WTC11 (cell line): ENCODE data around the gene TMEM150A. TPM values are rescaled to one million over a fixed set of nuclear protein-coding genes. Genes with fewer than 3 reads are reported as not detected.

Experiments
- ATAC-seq: fragments of 200-7000 bp; cut with Tn5 transposase; 2 replicates; pipeline ENCODE4 v1.10.0; 2021; ENCODE audit warnings: mild to moderate bottlenecking, moderate library complexity
- CTCF ChIA-PET: fragments of 300-600 bp; sonication (Branson Sonifier 250); formaldehyde crosslinking; loops from one replicate; lab custom pipeline; 2021; ENCODE audit warnings: antibody characterized with exemption; lab: Charles Lee
- POLR2A ChIA-PET: fragments of 350-600 bp; sonication (Branson Sonifier 250); formaldehyde crosslinking; loops from one replicate; lab custom pipeline; 2021; ENCODE audit warnings: antibody characterized with exemption; lab: Charles Lee
- DNase-seq: peaks from one replicate; pipeline ENCODE4 v3.0.0; 2021; ENCODE audit warnings: low spot score
- H3K27ac Mint-ChIP-seq: 2 replicates; pipeline ENCODE4 v1.8.0; 2021; ENCODE audit warnings: mixed read lengths
- H3K27me3 Mint-ChIP-seq: 2 replicates; pipeline ENCODE4 v1.8.0; 2021; ENCODE audit warnings: low read depth, mild to moderate bottlenecking, moderate library complexity, mixed read lengths
- H3K36me3 Mint-ChIP-seq: 2 replicates; pipeline ENCODE4 v1.8.0; 2021; ENCODE audit warnings: mixed read lengths
- H3K4me1 Mint-ChIP-seq: 2 replicates; pipeline ENCODE4 v1.8.0; 2022; ENCODE audit warnings: mixed read lengths
- H3K4me3 Mint-ChIP-seq: 2 replicates; pipeline ENCODE4 v1.8.0; 2021; ENCODE audit warnings: mild to moderate bottlenecking, moderate library complexity, mixed read lengths
- H3K9me3 Mint-ChIP-seq: 2 replicates; pipeline ENCODE4 v1.8.0; 2021; ENCODE audit warnings: mixed read lengths
- CREB1 ChIP-seq: sonication (generic); formaldehyde crosslinking; IDR thresholded peaks from 2 replicates; pipeline ENCODE4 v1.8.0; 2023; ENCODE audit warnings: mild to moderate bottlenecking, missing genetic modification reagents
- EMX1 ChIP-seq: fragments of 250-450 bp; sonication (Bioruptor Pico); IDR thresholded peaks from 2 replicates; pipeline ENCODE4 v1.8.0; 2021; ENCODE audit warnings: mild to moderate bottlenecking
- ESRRA ChIP-seq: sonication (generic); formaldehyde crosslinking; IDR thresholded peaks from 2 replicates; pipeline ENCODE4 v1.8.1; 2022; ENCODE audit warnings: mild to moderate bottlenecking, missing genetic modification reagents, borderline replicate concordance
- FOXP4 ChIP-seq: sonication (generic); formaldehyde crosslinking; IDR thresholded peaks from 2 replicates; pipeline ENCODE4 v1.8.0; 2022; ENCODE audit warnings: mild to moderate bottlenecking, missing genetic modification reagents
- IRF2 ChIP-seq: sonication (generic); formaldehyde crosslinking; IDR thresholded peaks from 2 replicates; pipeline ENCODE4 v1.8.0; 2022; ENCODE audit warnings: low read depth, missing genetic modification reagents, borderline replicate concordance
- JAZF1 ChIP-seq: fragments of 250-450 bp; sonication (Bioruptor Pico); IDR thresholded peaks from 2 replicates; pipeline ENCODE4 v1.9.0; 2021; ENCODE audit warnings: moderate library complexity, mild to moderate bottlenecking, inconsistent platforms
- MLX ChIP-seq: sonication (generic); formaldehyde crosslinking; IDR thresholded peaks from 2 replicates; pipeline ENCODE4 v1.8.1; 2023; ENCODE audit warnings: mild to moderate bottlenecking, missing genetic modification reagents, moderate library complexity
- MYBL2 ChIP-seq: sonication (generic); formaldehyde crosslinking; IDR thresholded peaks from 2 replicates; pipeline ENCODE4 v1.8.1; 2023; ENCODE audit warnings: mild to moderate bottlenecking, moderate library complexity, missing genetic modification reagents
- NFE2L1 ChIP-seq: sonication (generic); formaldehyde crosslinking; IDR thresholded peaks from 2 replicates; pipeline ENCODE4 v1.8.1; 2023; ENCODE audit warnings: missing genetic modification reagents
- NR3C1 ChIP-seq: sonication (generic); formaldehyde crosslinking; conservative IDR thresholded peaks from 2 replicates; pipeline ENCODE4 v1.8.1; 2023; ENCODE audit warnings: low read depth, mild to moderate bottlenecking, missing genetic modification reagents
- RORB ChIP-seq: fragments of 250-450 bp; sonication (Bioruptor Pico); IDR thresholded peaks from 2 replicates; pipeline ENCODE4 v1.9.0; 2021; ENCODE audit warnings: mild to moderate bottlenecking
- SOX15 ChIP-seq: fragments of 250-450 bp; sonication (Bioruptor Pico); IDR thresholded peaks from 2 replicates; pipeline ENCODE4 v1.9.0; 2021; ENCODE audit warnings: mild to moderate bottlenecking
- SP1 ChIP-seq: sonication (generic); formaldehyde crosslinking; conservative IDR thresholded peaks from 2 replicates; pipeline ENCODE4 v1.8.1; 2022; ENCODE audit warnings: missing genetic modification reagents
- ZBTB21 ChIP-seq: sonication (generic); formaldehyde crosslinking; IDR thresholded peaks from 2 replicates; pipeline ENCODE4 v1.8.1; 2023; ENCODE audit warnings: mild to moderate bottlenecking, missing genetic modification reagents, borderline replicate concordance
- ZNF219 ChIP-seq: sonication (generic); formaldehyde crosslinking; IDR thresholded peaks from 2 replicates; pipeline ENCODE4 v1.8.0; 2023; ENCODE audit warnings: missing genetic modification reagents, mild to moderate bottlenecking, borderline replicate concordance
- ZNF317 ChIP-seq: sonication (generic); formaldehyde crosslinking; IDR thresholded peaks from 2 replicates; pipeline ENCODE4 v1.8.1; 2023; ENCODE audit warnings: low read depth, mild to moderate bottlenecking, moderate library complexity, missing genetic modification reagents, borderline replicate concordance
- ZNF416 ChIP-seq: fragments of 250-450 bp; sonication (Bioruptor Pico); IDR thresholded peaks from 2 replicates; pipeline ENCODE4 v1.9.0; 2021; ENCODE audit warnings: mild to moderate bottlenecking, inconsistent platforms
- ZNF512 ChIP-seq: sonication (generic); formaldehyde crosslinking; IDR thresholded peaks from 2 replicates; pipeline ENCODE4 v1.8.1; 2022; ENCODE audit warnings: missing genetic modification reagents, borderline replicate concordance
- total RNA-seq: library from RNA; stranded (reverse); gene quantifications from 3 replicates; pipeline ENCODE4 v1.2.3, GENCODE V29; 2021
- TF ChIP-seq, protein P1 (sequence below): sonication (generic); formaldehyde crosslinking; IDR thresholded peaks from 2 replicates; pipeline ENCODE4 v1.8.1; 2023; ENCODE audit warnings: mild to moderate bottlenecking, missing genetic modification reagents, borderline replicate concordance
- TF ChIP-seq, protein P2 (sequence below): sonication (generic); formaldehyde crosslinking; IDR thresholded peaks from 2 replicates; pipeline ENCODE4 v1.8.1; 2023; ENCODE audit warnings: mild to moderate bottlenecking, missing genetic modification reagents
- TF ChIP-seq, protein P3 (sequence below): sonication (generic); formaldehyde crosslinking; IDR thresholded peaks from 2 replicates; pipeline ENCODE4 v1.8.0; 2023; ENCODE audit warnings: mild to moderate bottlenecking, missing genetic modification reagents
- TF ChIP-seq, protein P4 (sequence below): sonication (generic); formaldehyde crosslinking; conservative IDR thresholded peaks from 2 replicates; pipeline ENCODE4 v1.8.1; 2022; ENCODE audit warnings: mild to moderate bottlenecking, missing genetic modification reagents

TMEM150A gene
- total RNA-seq, 1 experiment from 2014 or later: 20.9 TPM

DNA sequence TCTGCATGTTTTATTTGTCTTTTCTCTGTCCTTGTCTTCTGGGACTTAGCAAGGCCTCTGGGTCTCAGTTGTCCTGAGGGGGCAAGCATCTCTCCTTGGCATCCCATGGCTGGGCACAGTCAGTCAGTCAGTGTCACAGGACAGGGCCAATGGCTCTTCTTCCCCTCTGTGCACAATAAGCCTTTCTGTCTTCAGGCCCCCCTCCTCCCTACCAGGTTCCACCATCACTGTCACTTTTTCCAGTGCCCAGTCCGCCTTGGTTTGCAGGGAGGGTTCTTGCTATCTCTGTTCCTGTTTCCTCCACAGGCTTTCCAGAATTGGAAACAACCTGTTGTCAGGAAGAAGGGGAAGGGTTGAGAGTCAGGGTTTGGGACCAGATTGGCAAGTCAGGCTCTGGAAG lies 20.0 kb downstream of the TMEM150A start:
- POLR2A ChIA-PET: no interaction called here
- H3K9me3 Mint-ChIP-seq: no peaks in the 10 kb centered on the region
- DNase-seq: no peak
- CTCF ChIA-PET: no interaction called here
- H3K36me3 Mint-ChIP-seq: 0 out of 2 replicates have a peak, but pooled peaks cover 3% of the 10 kb centered on the region
- H3K27me3 Mint-ChIP-seq: peaks cover 36% of the 10 kb centered on the region
- peaks cover 38% of the 10 kb centered on the region for H3K4me1 Mint-ChIP-seq
- H3K4me3 Mint-ChIP-seq: no peak overlapping the region
- no peak for ATAC-seq
- TF ChIP-seq ESRRA (no peak), EMX1 (CRISPR knock-in tag) (no peak), NFE2L1 (CRISPR knock-in tag) (no peak), FOXP4 (CRISPR knock-in tag) (no peak), CREB1 (no peak), ZNF416 (CRISPR knock-in tag) (no peak), SOX15 (no peak), ZNF512 (CRISPR knock-in tag) (no peak), IRF2 (CRISPR knock-in tag) (no peak), SP1 (CRISPR knock-in tag) (no peak), ZBTB21 (CRISPR knock-in tag) (no peak), ZNF317 (no peak)
- TF ChIP-seq, protein P1, sequence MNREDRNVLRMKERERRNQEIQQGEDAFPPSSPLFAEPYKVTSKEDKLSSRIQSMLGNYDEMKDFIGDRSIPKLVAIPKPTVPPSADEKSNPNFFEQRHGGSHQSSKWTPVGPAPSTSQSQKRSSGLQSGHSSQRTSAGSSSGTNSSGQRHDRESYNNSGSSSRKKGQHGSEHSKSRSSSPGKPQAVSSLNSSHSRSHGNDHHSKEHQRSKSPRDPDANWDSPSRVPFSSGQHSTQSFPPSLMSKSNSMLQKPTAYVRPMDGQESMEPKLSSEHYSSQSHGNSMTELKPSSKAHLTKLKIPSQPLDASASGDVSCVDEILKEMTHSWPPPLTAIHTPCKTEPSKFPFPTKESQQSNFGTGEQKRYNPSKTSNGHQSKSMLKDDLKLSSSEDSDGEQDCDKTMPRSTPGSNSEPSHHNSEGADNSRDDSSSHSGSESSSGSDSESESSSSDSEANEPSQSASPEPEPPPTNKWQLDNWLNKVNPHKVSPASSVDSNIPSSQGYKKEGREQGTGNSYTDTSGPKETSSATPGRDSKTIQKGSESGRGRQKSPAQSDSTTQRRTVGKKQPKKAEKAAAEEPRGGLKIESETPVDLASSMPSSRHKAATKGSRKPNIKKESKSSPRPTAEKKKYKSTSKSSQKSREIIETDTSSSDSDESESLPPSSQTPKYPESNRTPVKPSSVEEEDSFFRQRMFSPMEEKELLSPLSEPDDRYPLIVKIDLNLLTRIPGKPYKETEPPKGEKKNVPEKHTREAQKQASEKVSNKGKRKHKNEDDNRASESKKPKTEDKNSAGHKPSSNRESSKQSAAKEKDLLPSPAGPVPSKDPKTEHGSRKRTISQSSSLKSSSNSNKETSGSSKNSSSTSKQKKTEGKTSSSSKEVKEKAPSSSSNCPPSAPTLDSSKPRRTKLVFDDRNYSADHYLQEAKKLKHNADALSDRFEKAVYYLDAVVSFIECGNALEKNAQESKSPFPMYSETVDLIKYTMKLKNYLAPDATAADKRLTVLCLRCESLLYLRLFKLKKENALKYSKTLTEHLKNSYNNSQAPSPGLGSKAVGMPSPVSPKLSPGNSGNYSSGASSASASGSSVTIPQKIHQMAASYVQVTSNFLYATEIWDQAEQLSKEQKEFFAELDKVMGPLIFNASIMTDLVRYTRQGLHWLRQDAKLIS (CRISPR knock-in tag): no peak
- TF ChIP-seq, protein P2, sequence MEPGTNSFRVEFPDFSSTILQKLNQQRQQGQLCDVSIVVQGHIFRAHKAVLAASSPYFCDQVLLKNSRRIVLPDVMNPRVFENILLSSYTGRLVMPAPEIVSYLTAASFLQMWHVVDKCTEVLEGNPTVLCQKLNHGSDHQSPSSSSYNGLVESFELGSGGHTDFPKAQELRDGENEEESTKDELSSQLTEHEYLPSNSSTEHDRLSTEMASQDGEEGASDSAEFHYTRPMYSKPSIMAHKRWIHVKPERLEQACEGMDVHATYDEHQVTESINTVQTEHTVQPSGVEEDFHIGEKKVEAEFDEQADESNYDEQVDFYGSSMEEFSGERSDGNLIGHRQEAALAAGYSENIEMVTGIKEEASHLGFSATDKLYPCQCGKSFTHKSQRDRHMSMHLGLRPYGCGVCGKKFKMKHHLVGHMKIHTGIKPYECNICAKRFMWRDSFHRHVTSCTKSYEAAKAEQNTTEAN (CRISPR knock-in tag): no peak
- H3K27ac Mint-ChIP-seq: no peak overlapping the region

DNA sequence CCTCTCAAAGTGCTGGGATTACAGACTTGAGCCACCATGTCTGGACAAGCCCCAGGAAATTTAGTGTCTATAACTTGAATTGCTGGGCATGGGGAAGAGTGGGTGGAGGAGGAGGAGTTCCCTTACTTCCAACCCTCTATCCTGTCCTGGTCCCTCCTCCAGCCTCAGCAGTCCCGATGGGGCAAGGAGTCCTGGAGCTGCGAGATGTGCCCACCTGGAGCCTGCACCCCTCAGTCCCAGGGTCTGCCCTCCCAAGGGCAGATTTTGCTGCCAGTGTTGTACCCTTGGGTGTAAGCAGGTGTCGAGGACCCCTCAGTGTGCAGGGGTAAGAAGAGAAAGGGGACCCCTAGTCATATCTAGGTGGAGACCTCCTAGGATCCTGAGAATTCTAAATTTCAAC lies 22.3 kb downstream of the TMEM150A start:
- Mint-ChIP-seq H3K4me1 (peaks cover 40% of the 10 kb centered on the region), H3K27me3 (peaks cover 25% of the 10 kb centered on the region), H3K4me3 (no peak overlapping the region), H3K9me3 (no peaks in the 10 kb centered on the region), H3K36me3 (0 out of 2 replicates have a peak, but pooled peaks cover 3% of the 10 kb centered on the region), H3K27ac (no peak overlapping the region)
- ChIA-PET POLR2A (no interaction called here), CTCF (interaction anchor here (1.3 kb wide), 1 partner anchor 19 kb away, joined by 4 read pairs; the partner anchor contains the start of gene GGCX)
- ATAC-seq (no peak), DNase-seq (no peak)
- TF ChIP-seq, protein P3, sequence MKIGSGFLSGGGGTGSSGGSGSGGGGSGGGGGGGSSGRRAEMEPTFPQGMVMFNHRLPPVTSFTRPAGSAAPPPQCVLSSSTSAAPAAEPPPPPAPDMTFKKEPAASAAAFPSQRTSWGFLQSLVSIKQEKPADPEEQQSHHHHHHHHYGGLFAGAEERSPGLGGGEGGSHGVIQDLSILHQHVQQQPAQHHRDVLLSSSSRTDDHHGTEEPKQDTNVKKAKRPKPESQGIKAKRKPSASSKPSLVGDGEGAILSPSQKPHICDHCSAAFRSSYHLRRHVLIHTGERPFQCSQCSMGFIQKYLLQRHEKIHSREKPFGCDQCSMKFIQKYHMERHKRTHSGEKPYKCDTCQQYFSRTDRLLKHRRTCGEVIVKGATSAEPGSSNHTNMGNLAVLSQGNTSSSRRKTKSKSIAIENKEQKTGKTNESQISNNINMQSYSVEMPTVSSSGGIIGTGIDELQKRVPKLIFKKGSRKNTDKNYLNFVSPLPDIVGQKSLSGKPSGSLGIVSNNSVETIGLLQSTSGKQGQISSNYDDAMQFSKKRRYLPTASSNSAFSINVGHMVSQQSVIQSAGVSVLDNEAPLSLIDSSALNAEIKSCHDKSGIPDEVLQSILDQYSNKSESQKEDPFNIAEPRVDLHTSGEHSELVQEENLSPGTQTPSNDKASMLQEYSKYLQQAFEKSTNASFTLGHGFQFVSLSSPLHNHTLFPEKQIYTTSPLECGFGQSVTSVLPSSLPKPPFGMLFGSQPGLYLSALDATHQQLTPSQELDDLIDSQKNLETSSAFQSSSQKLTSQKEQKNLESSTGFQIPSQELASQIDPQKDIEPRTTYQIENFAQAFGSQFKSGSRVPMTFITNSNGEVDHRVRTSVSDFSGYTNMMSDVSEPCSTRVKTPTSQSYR (CRISPR knock-in tag): no peak
- TF ChIP-seq MYBL2 (CRISPR knock-in tag) (no peak), MLX (no peak), NR3C1 (CRISPR knock-in tag) (no peak), RORB (CRISPR knock-in tag) (no peak), JAZF1 (CRISPR knock-in tag) (no peak), ZNF219 (CRISPR knock-in tag) (no peak)
- TF ChIP-seq, protein P4, sequence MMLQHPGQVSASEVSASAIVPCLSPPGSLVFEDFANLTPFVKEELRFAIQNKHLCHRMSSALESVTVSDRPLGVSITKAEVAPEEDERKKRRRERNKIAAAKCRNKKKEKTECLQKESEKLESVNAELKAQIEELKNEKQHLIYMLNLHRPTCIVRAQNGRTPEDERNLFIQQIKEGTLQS (CRISPR knock-in tag): no peak
